Subcutaneous abdominal adipose tissue (tissue), 5 donors: ENCODE results near the gene TAGAP.
"Not testable (repeated sequence)": the region's sequence is repeated elsewhere in the genome, so short reads cannot be mapped to it uniquely, and the experiment has no call there.

Experiments
- H3K27ac ChIP-seq: one replicate; pipeline ENCODE4 v1.7.0; 2013; ENCODE audit warnings: low read depth, mild to moderate bottlenecking, inconsistent platforms, low read length, moderate library complexity
- H3K27me3 ChIP-seq, 5 donors: one replicate each; pipeline ENCODE4 v1.7.0; 2013; ENCODE audit warnings: low read length in 5 of 5, inconsistent platforms in 1 of 5; ENCODE audit not compliant: control insufficient read depth in 5 of 5, insufficient read depth in 4 of 5
- H3K36me3 ChIP-seq, 5 donors: one replicate each; pipeline ENCODE4 v1.7.0; 2013; ENCODE audit warnings: low read length in 5 of 5; ENCODE audit not compliant: control insufficient read depth in 5 of 5, insufficient read depth in 5 of 5
- H3K4me1 ChIP-seq, 5 donors: one replicate each; pipeline ENCODE4 v1.7.0; 2013; ENCODE audit warnings: low read length in 5 of 5, mild to moderate bottlenecking in 3 of 5, moderate library complexity in 1 of 5; ENCODE audit not compliant: control insufficient read depth in 5 of 5, insufficient read depth in 5 of 5
- H3K4me3 ChIP-seq, 5 donors: one replicate each; pipeline ENCODE4 v1.7.0; 2013; ENCODE audit warnings: low read length in 5 of 5, low read depth in 1 of 5
- H3K9ac ChIP-seq, 5 donors: one replicate each; pipeline ENCODE4 v1.7.0; 2013; ENCODE audit warnings: low read length in 5 of 5, mild to moderate bottlenecking in 4 of 5, moderate library complexity in 3 of 5
- H3K9me3 ChIP-seq, 5 donors: one replicate each; pipeline ENCODE4 v1.7.0; 2013; ENCODE audit warnings: low read length in 5 of 5; ENCODE audit not compliant: control insufficient read depth in 5 of 5
- donor health status: healthy.
- donor health status: healthy.
- donor health status: healthy.
- donor health status: healthy.
- donor health status: healthy.

Gene TAGAP

DNA sequence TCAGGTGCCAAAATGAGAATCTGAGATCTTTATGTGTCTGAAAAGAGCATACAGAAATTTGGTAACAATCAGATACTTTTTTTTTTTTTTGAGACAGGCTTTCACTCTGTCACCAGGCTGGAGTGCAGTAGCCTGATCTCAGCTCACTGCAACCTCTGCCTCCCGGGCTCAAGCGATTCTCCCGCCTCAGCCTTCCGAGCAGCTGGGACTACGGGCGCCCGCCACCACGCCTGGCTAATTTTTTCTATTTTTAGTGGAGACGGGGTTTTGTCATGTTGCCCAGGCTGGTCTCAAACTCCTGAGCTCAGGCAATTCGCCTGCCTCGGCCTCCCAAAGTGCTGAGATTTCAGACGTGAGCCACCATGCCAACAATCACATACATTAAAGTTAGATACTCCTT is 6.5 kb downstream of the TAGAP start:
- H3K27me3 ChIP-seq, H3K4me3 ChIP-seq, H3K9ac ChIP-seq, H3K27ac ChIP-seq, H3K9me3 ChIP-seq: not testable (repeated sequence)
- Histone ChIP-seq H3K36me3 (peaks cover 0 to 16% (median 4%) of the 10 kb centered on the region in 5 donors), H3K4me1 (peaks cover 0 to 35% (median 15%) of the 10 kb centered on the region in 5 donors)

DNA sequence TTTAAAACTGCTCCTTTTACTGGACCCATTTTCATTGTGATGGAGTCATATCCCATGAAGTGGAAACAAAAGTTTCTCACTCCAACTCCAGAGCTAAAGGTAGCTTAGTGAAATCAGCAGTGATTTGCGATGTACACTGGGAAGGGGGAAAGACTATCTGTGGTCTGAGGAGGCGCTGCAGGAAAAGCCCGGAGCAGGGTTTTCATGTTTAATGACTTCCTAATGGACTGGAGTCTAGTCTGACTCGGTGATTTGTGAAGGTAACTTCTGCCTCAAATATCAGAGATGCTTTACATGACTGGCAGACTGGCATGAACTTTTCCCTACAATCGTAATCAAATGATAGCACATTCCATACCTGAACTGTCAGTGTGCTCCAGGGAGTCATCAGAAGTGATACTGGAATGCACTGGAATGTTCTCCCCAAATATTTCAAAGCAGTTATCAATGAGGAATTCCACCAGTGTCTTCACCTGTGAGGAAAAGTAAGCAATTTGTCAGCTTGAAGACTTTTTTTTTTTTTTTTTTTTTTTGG is 7.0 kb downstream of the TAGAP start:
- Histone ChIP-seq H3K4me3 (no peak overlapping the region), H3K4me1 (peaks cover 0 to 32% (median 10%) of the 10 kb centered on the region in 5 donors), H3K9ac (no peak overlapping the region), H3K27me3 (peaks cover 0 to 3% (median 0%) of the 10 kb centered on the region in 5 donors), H3K27ac (no peak overlapping the region), H3K36me3 (peaks cover 0 to 16% (median 4%) of the 10 kb centered on the region in 5 donors), H3K9me3 (no peaks in the 10 kb centered on the region)

DNA sequence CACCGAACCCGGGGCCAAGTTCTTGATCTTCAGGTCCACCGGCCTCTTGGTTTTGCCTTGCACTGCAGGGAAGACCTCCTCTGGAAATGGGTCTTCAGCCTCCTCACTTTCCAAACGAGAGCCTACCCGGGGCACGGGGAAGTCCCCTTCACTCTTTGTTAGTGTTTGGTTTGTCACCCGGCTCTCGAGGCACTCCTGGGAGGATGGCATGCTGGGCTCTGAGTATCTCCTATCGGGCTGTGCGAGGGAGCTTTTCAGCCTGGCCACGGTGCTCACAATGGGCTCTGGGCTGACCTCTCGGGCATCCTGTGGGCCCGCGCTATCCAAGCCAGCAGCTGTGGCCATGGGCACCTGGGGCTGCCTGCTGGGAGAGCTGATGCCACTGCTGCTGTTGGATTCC is 8.1 kb downstream of the TAGAP start:
- Histone ChIP-seq H3K36me3 (peaks cover 0 to 16% (median 4%) of the 10 kb centered on the region in 5 donors), H3K4me1 (peaks cover 0 to 25% (median 2%) of the 10 kb centered on the region in 5 donors), H3K9ac (no peak overlapping the region), H3K9me3 (no peaks in the 10 kb centered on the region), H3K4me3 (no peak overlapping the region), H3K27me3 (peaks cover 0 to 3% (median 0%) of the 10 kb centered on the region in 5 donors), H3K27ac (no peak overlapping the region)

DNA sequence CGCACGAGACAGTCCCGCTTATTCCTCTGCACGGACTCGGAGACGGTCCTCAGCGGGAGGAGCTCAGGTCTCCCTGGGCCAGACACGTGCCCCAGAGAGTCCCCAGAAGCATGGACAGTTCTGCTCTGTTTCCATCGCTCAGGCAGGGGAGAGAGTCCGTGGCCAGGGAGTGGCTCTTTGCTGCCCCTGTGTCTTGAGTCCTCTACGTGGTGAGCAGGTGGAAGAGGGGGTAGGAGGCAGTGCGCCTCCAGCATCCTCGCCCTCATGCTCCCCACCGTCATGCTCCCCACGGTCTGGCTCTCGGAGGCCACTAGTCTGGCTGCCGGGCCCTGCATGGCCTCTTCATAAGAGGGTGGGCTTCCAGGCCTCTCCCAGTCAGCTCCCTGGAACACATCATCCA is 8.9 kb downstream of the TAGAP start:
- no peak overlapping the region for H3K27ac ChIP-seq
- peaks cover 0 to 3% (median 0%) of the 10 kb centered on the region in 5 donors for H3K27me3 ChIP-seq
- no peak overlapping the region for H3K9ac ChIP-seq
- H3K4me3 ChIP-seq, result no peak overlapping the region
- no peaks in the 10 kb centered on the region for H3K9me3 ChIP-seq
- peaks cover 0 to 14% (median 3%) of the 10 kb centered on the region in 5 donors for H3K36me3 ChIP-seq
- H3K4me1 ChIP-seq, result peaks cover 0 to 27% (median 2%) of the 10 kb centered on the region in 5 donors

GRCh38 chr6:159033160-159034049 is 11.4 kb downstream of the TAGAP start:
- Histone ChIP-seq H3K27me3 (no peaks in the 10 kb centered on the region), H3K9me3 (no peaks in the 10 kb centered on the region), H3K36me3 (peaks cover 0 to 10% (median 0%) of the 10 kb centered on the region in 5 donors), H3K9ac (no peak overlapping the region), H3K4me1 (peaks cover 0 to 19% (median 0%) of the 10 kb centered on the region in 5 donors), H3K27ac (no peak overlapping the region), H3K4me3 (no peak overlapping the region)

DNA sequence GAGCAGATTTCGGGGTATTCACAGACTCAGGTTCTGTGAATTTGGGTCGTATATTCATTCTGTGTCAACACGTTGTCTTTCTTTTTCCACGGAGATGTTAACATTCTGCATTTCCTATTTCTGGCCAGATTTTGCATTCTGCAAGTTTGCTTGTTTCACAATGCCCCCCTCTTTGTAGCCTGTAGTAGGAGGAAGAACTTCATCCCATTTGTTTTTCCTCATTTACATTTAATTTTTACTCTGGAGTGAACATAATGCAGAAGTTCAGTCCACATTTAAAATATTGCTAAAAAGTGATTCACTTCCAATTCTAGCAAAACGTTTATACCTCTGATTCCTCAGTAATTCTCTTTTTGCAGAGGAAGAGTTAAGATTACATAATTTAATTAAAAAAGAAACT is 12.9 kb downstream of the TAGAP start:
- Histone ChIP-seq H3K27ac (no peak overlapping the region), H3K4me3 (no peak overlapping the region), H3K9me3 (no peaks in the 10 kb centered on the region), H3K4me1 (peaks cover 0 to 11% (median 0%) of the 10 kb centered on the region in 5 donors), H3K27me3 (no peaks in the 10 kb centered on the region), H3K9ac (no peak overlapping the region), H3K36me3 (peaks cover 0 to 10% (median 0%) of the 10 kb centered on the region in 5 donors)

- Histone ChIP-seq H3K9ac (no peak overlapping the region), H3K27me3 (no peaks in the 10 kb centered on the region), H3K27ac (no peak overlapping the region), H3K4me3 (no peak overlapping the region), H3K9me3 (peaks cover 0 to 5% (median 0%) of the 10 kb centered on the region in 5 donors), H3K4me1 (peaks cover 0 to 11% (median 0%) of the 10 kb centered on the region in 5 donors), H3K36me3 (no peaks in the 10 kb centered on the region)
Measured at GRCh38 chr6:159030168-159030567, 14.6 kb downstream of the TAGAP start.

DNA sequence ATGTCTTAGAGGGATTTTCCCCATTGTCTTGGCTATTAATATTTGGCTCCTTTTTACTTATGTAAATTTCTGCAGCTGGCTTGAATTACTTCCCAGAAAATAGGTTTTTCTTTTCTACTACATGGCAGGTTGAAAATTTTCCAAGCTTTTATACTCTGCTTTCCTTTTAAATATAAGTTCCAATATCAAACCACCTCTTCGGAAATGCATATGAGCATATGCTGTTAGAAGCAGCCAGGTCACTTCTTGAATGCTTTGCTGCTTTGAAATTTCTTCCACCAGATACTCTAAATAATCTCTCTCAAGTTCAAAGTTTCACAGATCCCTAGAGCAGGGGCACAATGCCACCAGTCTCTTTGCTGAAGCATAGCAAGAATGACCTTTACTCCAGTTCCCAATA is 19.6 kb downstream of the TAGAP start:
- not testable (repeated sequence) for H3K9ac ChIP-seq, H3K27ac ChIP-seq, H3K36me3 ChIP-seq, H3K27me3 ChIP-seq, H3K4me3 ChIP-seq, H3K4me1 ChIP-seq
- H3K9me3 ChIP-seq, result peaks cover 0 to 14% (median 7%) of the 10 kb centered on the region in 5 donors

GRCh38 chr6:159023893-159024292 is 20.9 kb downstream of the TAGAP start:
- Histone ChIP-seq H3K36me3 (no peaks in the 10 kb centered on the region), H3K4me1 (no peaks in the 10 kb centered on the region), H3K4me3 (no peak overlapping the region), H3K27ac (no peak overlapping the region), H3K27me3 (no peaks in the 10 kb centered on the region), H3K9ac (no peak overlapping the region), H3K9me3 (peaks cover 0 to 14% (median 7%) of the 10 kb centered on the region in 5 donors)

DNA sequence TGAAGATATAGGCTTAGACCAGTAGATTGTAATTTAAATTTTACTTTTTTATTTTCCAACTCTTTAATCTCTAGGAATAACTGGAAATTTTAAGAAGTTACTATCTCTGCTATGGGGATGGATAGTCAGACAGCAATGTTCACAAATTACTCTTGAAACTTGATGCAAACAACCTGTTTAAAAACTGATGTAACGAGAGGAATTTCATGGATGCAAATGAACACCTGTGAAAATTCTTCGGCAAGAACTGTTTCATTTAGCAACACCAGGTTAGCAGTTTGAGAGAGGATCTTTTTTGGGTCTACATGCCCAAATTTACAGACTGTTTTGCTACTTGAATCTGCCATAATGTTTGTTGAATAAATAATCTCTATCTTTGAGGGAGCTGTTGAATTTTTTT is 24.8 kb downstream of the TAGAP start:
- Histone ChIP-seq H3K36me3 (no peaks in the 10 kb centered on the region), H3K4me1 (no peaks in the 10 kb centered on the region)

More for the DNA sequence above, 24.8 kb downstream of the TAGAP start:
- Histone ChIP-seq H3K9ac (no peak overlapping the region), H3K27ac (no peak overlapping the region), H3K27me3 (no peaks in the 10 kb centered on the region), H3K9me3 (peaks cover 0 to 13% (median 8%) of the 10 kb centered on the region in 5 donors), H3K4me3 (no peak overlapping the region)
